ENCODE results near the gene CHRNA4.
"Not testable (repeated sequence)": the region's sequence is repeated elsewhere in the genome, so short reads cannot be mapped to it uniquely, and the experiment has no call there.

CHRNA4 gene

GRCh38 chr20:63397155-63397843 lies 36.1 kb upstream of the CHRNA4 start:
- no peak for DNase-seq

GRCh38 chr20:63396300-63396699 lies 35.2 kb upstream of the CHRNA4 start:
- no peak for DNase-seq

GRCh38 chr20:63395723-63396122 lies 34.6 kb upstream of the CHRNA4 start:
- no peak for DNase-seq

- no peak for DNase-seq
Measured at GRCh38 chr20:63394920-63395455, 33.8 kb upstream of the CHRNA4 start.

GRCh38 chr20:63394069-63394919 lies 33.1 kb upstream of the CHRNA4 start:
- no peak for DNase-seq

GRCh38 chr20:63393566-63393965 lies 32.4 kb upstream of the CHRNA4 start:
- no peak for DNase-seq

GRCh38 chr20:63392465-63393365 lies 31.6 kb upstream of the CHRNA4 start:
- no peak for DNase-seq

GRCh38 chr20:63387917-63388316 lies 26.8 kb upstream of the CHRNA4 start:
- no peak for DNase-seq

GRCh38 chr20:63387393-63387792 lies 26.2 kb upstream of the CHRNA4 start:
- no peak for DNase-seq

GRCh38 chr20:63386491-63386890 lies 25.3 kb upstream of the CHRNA4 start:
- DNase-seq, result no peak

GRCh38 chr20:63385819-63386218 lies 24.7 kb upstream of the CHRNA4 start:
- DNase-seq, result no peak

- DNase-seq, result no peak
Measured at GRCh38 chr20:63384336-63384735, 23.2 kb upstream of the CHRNA4 start.

GRCh38 chr20:63383556-63383955 lies 22.4 kb upstream of the CHRNA4 start:
- no peak for DNase-seq

- DNase-seq, result no peak
Measured at GRCh38 chr20:63382551-63383300, 21.6 kb upstream of the CHRNA4 start.

- DNase-seq, result peak in 2 of 4 experiments; percentile 14 to 33
Measured at GRCh38 chr20:63381781-63382431, 20.8 kb upstream of the CHRNA4 start.

- DNase-seq, result no peak
Measured at GRCh38 chr20:63380346-63380870, 19.3 kb upstream of the CHRNA4 start.

GRCh38 chr20:63379872-63380271 lies 18.7 kb upstream of the CHRNA4 start:
- DNase-seq, result not testable (repeated sequence)

- DNase-seq, result no peak
Measured at GRCh38 chr20:63379296-63379695, 18.1 kb upstream of the CHRNA4 start.

- no peak for DNase-seq
Measured at GRCh38 chr20:63378626-63379025, 17.5 kb upstream of the CHRNA4 start.

GRCh38 chr20:63377951-63378381 lies 16.8 kb upstream of the CHRNA4 start:
- DNase-seq, result no peak

GRCh38 chr20:63377256-63377941 lies 16.2 kb upstream of the CHRNA4 start:
- no peak for DNase-seq
